Liver (tissue), 3 donors: ENCODE results near the gene TNPO3.

Source experiments
- CTCF ChIP-seq: fragments of 150-350 bp; IDR thresholded peaks from 2 replicates; pipeline ENCODE4 v1.5.1; 2017; ENCODE audit warnings: improper control_type of control experiment, low read depth, low read length; ENCODE audit not compliant: missing input control
- GABPA ChIP-seq, 2 donors: IDR thresholded peaks in 1 of 2; conservative IDR thresholded peaks in 1 of 2; 2 replicates each; pipeline ENCODE4 v1.6.1; 2016; ENCODE audit warnings: antibody characterized with exemption in 2 of 2, mild to moderate bottlenecking in 1 of 2, moderate library complexity in 1 of 2
- MAX ChIP-seq: IDR thresholded peaks from 2 replicates; pipeline ENCODE4 v1.6.1; 2016; ENCODE audit warnings: antibody characterized with exemption
- RAD21 ChIP-seq, 2 donors: IDR thresholded peaks; 2 replicates each; pipeline ENCODE4 v1.6.1; 2016; ENCODE audit warnings: antibody characterized with exemption in 2 of 2, mild to moderate bottlenecking in 2 of 2
- REST ChIP-seq: IDR thresholded peaks from 2 replicates; pipeline ENCODE4 v1.6.1; 2016; ENCODE audit warnings: antibody characterized with exemption, mild to moderate bottlenecking
- RXRA ChIP-seq, 2 donors: IDR thresholded peaks; 2 replicates each; pipeline ENCODE4 v1.6.1; 2017 to 2018; ENCODE audit warnings: antibody characterized with exemption in 2 of 2, mild to moderate bottlenecking in 1 of 2
- SP1 ChIP-seq: IDR thresholded peaks from 2 replicates; pipeline ENCODE4 v1.6.1; 2018; ENCODE audit warnings: antibody characterized with exemption, mild to moderate bottlenecking
- donor health status: healthy.
- donor health status: healthy.

- no peak for TF ChIP-seq CTCF
- no peak for TF ChIP-seq RAD21 (IDR thresholded peaks at IDR 0.05)
- no peak for TF ChIP-seq MAX
- TF ChIP-seq REST = no peak
- TF ChIP-seq SP1 = no peak
- no peak for TF ChIP-seq GABPA (IDR thresholded peaks at IDR 0.05 in 1 of 2, conservative IDR thresholded peaks at IDR 0.05 in 1 of 2)
- TF ChIP-seq RXRA (IDR thresholded peaks at IDR 0.05) = no peak
Observed at GRCh38 chr7:129008645-129009414, 46.1 kb downstream of the TNPO3 start.
